H54 (cell line): ENCODE results near the gene TEAD3.

Experiments used
- DNase-seq: peaks from one replicate; pipeline ENCODE4 v3.0.0; 2011; ENCODE audit warnings: low spot score, mixed read lengths; ENCODE audit not compliant: insufficient read length
- FAIRE-seq: peaks from 3 replicates; lab custom pipeline; 2011; peaks lifted over from hg19 to GRCh38; lab: Jason Lieb, UNC
- POLR2A ChIP-seq: IDR thresholded peaks from 2 replicates; pipeline ENCODE4 v1.6.1; 2011; ENCODE audit warnings: low read depth, mild to moderate bottlenecking, low read length

TEAD3 gene

GRCh38 chr6:35492258-35492973, 4.5 kb downstream of the TEAD3 start:
- DNase-seq (no peak), FAIRE-seq (no peak)
- TF ChIP-seq POLR2A = no peak

- DNase-seq = no peak
- FAIRE-seq = no peak
- TF ChIP-seq POLR2A = no peak
These were observed 5.2 kb downstream of the TEAD3 start for GRCh38 chr6:35491558-35492257.

- DNase-seq (no peak), FAIRE-seq (no peak)
- no peak for TF ChIP-seq POLR2A
These were observed 5.9 kb downstream of the TEAD3 start for GRCh38 chr6:35490821-35491557.

- FAIRE-seq (no peak), DNase-seq (no peak)
- TF ChIP-seq POLR2A = no peak
These were observed 6.7 kb downstream of the TEAD3 start for GRCh38 chr6:35489995-35490791.

GRCh38 chr6:35489066-35489465, 7.8 kb downstream of the TEAD3 start:
- FAIRE-seq = no peak
- no peak for TF ChIP-seq POLR2A

GRCh38 chr6:35488517-35488862, 8.4 kb downstream of the TEAD3 start:
- no peak for TF ChIP-seq POLR2A
- FAIRE-seq = no peak
- DNase-seq = no peak

More at GRCh38 chr6:35489066-35489465, 7.8 kb downstream of the TEAD3 start:
- DNase-seq = no peak

GRCh38 chr6:35487658-35488516, 9.0 kb downstream of the TEAD3 start:
- peak; percentile 70 for DNase-seq
- FAIRE-seq = no peak
- TF ChIP-seq POLR2A = no peak

GRCh38 chr6:35486005-35486925, 10.6 kb downstream of the TEAD3 start:
- no peak for TF ChIP-seq POLR2A
- FAIRE-seq = no peak
- DNase-seq = no peak

GRCh38 chr6:35485402-35485877, 11.4 kb downstream of the TEAD3 start:
- FAIRE-seq = peak; percentile 27
- DNase-seq = peak; percentile 88
- TF ChIP-seq POLR2A = 0 out of 2 replicates have a peak, but pooled peaks have one; percentile 18

- peak; percentile 13; the same call in 1 of the 2 replicates for TF ChIP-seq POLR2A
- peak; percentile 68 for DNase-seq
- FAIRE-seq = peak; percentile 41
These were observed 11.9 kb downstream of the TEAD3 start for GRCh38 chr6:35484921-35485392.

- DNase-seq (no peak), FAIRE-seq (no peak)
- TF ChIP-seq POLR2A = no peak
These were observed 12.8 kb downstream of the TEAD3 start for GRCh38 chr6:35483893-35484645.
